ENCODE measurements around the gene DPM2. TPM values are rescaled to one million over a fixed set of nuclear protein-coding genes. Genes with fewer than 3 reads are reported as not detected.

DPM2 gene
- total and polyA plus RNA-seq, 2 donors = 17.9 to 32.8 TPM

- no peak for DNase-seq (ENCODE audit: low read depth in 6 of 9, low spot score in 9 of 9)
- peak overlapping the region in 1 of 2 donors; percentile 11 for H3K27ac ChIP-seq (ENCODE audit: low read depth in 1 of 2, low read length in 1 of 2)
- H3K4me1 ChIP-seq (ENCODE audit: control insufficient read depth in 2 of 2, insufficient read depth in 2 of 2, low read length in 2 of 2) = peaks cover 12 to 68% of the 10 kb centered on the region in 2 donors
- no peak overlapping the region for H3K4me3 ChIP-seq (ENCODE audit: low read length in 2 of 2)
- peaks cover 27 to 60% of the 10 kb centered on the region in 2 donors for H3K36me3 ChIP-seq (ENCODE audit: control insufficient read depth in 2 of 2, insufficient read depth in 2 of 2, low read length in 1 of 2)
- H3K9me3 ChIP-seq (ENCODE audit: control insufficient read depth in 2 of 2, insufficient read depth in 1 of 2, low read length in 1 of 2) = peaks cover 0 to 3% of the 10 kb centered on the region in 2 donors
- 96% methylated on average over 17 of the region's 17 CpGs for WGBS
- no peaks in the 10 kb centered on the region for H3K27me3 ChIP-seq (ENCODE audit: control insufficient read depth in 2 of 2, insufficient read depth in 1 of 2, low read length in 1 of 2)
Measured at GRCh38 chr9:127953768-127954505, 16.3 kb upstream of the DPM2 start.

- Histone ChIP-seq H3K4me3 (ENCODE audit: low read length in 2 of 2) (no peak overlapping the region), H3K4me1 (ENCODE audit: control insufficient read depth in 2 of 2, insufficient read depth in 2 of 2, low read length in 2 of 2) (peaks cover 12 to 69% of the 10 kb centered on the region in 2 donors), H3K27ac (ENCODE audit: low read depth in 1 of 2, low read length in 1 of 2) (no peak overlapping the region), H3K9me3 (ENCODE audit: control insufficient read depth in 2 of 2, insufficient read depth in 1 of 2, low read length in 1 of 2) (peaks cover 0 to 3% of the 10 kb centered on the region in 2 donors), H3K36me3 (ENCODE audit: control insufficient read depth in 2 of 2, insufficient read depth in 2 of 2, low read length in 1 of 2) (peaks cover 34 to 68% of the 10 kb centered on the region in 2 donors), H3K27me3 (ENCODE audit: control insufficient read depth in 2 of 2, insufficient read depth in 1 of 2, low read length in 1 of 2) (no peaks in the 10 kb centered on the region)
- 93% methylated on average over 1 of the region's 1 CpG for WGBS
- DNase-seq (ENCODE audit: low read depth in 6 of 9, low spot score in 9 of 9) = no peak
Measured at GRCh38 chr9:127953154-127953553, 15.5 kb upstream of the DPM2 start.

- H3K4me1 ChIP-seq (ENCODE audit: control insufficient read depth in 2 of 2, insufficient read depth in 2 of 2, low read length in 2 of 2) = peaks cover 9 to 73% of the 10 kb centered on the region in 2 donors
- H3K27ac ChIP-seq (ENCODE audit: low read depth in 1 of 2, low read length in 1 of 2) = no peak overlapping the region
- H3K27me3 ChIP-seq (ENCODE audit: control insufficient read depth in 2 of 2, insufficient read depth in 1 of 2, low read length in 1 of 2) = no peaks in the 10 kb centered on the region
- peaks cover 57 to 86% of the 10 kb centered on the region in 2 donors for H3K36me3 ChIP-seq (ENCODE audit: control insufficient read depth in 2 of 2, insufficient read depth in 2 of 2, low read length in 1 of 2)
- H3K4me3 ChIP-seq (ENCODE audit: low read length in 2 of 2) = no peak overlapping the region
- DNase-seq (ENCODE audit: low read depth in 6 of 9, low spot score in 9 of 9) = no peak
- WGBS = 96% methylated on average over 21 of the region's 21 CpGs
- peaks cover 0 to 7% of the 10 kb centered on the region in 2 donors for H3K9me3 ChIP-seq (ENCODE audit: control insufficient read depth in 2 of 2, insufficient read depth in 1 of 2, low read length in 1 of 2)
Measured at GRCh38 chr9:127950513-127951289, 13.0 kb upstream of the DPM2 start.

- Histone ChIP-seq H3K9me3 (ENCODE audit: control insufficient read depth in 2 of 2, insufficient read depth in 1 of 2, low read length in 1 of 2) (peaks cover 0 to 7% of the 10 kb centered on the region in 2 donors), H3K36me3 (ENCODE audit: control insufficient read depth in 2 of 2, insufficient read depth in 2 of 2, low read length in 1 of 2) (peaks cover 64 to 91% of the 10 kb centered on the region in 2 donors), H3K4me1 (ENCODE audit: control insufficient read depth in 2 of 2, insufficient read depth in 2 of 2, low read length in 2 of 2) (peaks cover 3 to 66% of the 10 kb centered on the region in 2 donors), H3K27ac (ENCODE audit: low read depth in 1 of 2, low read length in 1 of 2) (no peak overlapping the region), H3K27me3 (ENCODE audit: control insufficient read depth in 2 of 2, insufficient read depth in 1 of 2, low read length in 1 of 2) (no peaks in the 10 kb centered on the region), H3K4me3 (ENCODE audit: low read length in 2 of 2) (no peak overlapping the region)
- WGBS = 84% methylated on average over 17 of the region's 17 CpGs
- DNase-seq (ENCODE audit: low read depth in 6 of 9, low spot score in 9 of 9) = no peak
Measured at GRCh38 chr9:127949827-127950512, 12.3 kb upstream of the DPM2 start.

- Histone ChIP-seq H3K36me3 (ENCODE audit: control insufficient read depth in 2 of 2, insufficient read depth in 2 of 2, low read length in 1 of 2) (peaks cover 72 to 94% of the 10 kb centered on the region in 2 donors), H3K9me3 (ENCODE audit: control insufficient read depth in 2 of 2, insufficient read depth in 1 of 2, low read length in 1 of 2) (peaks cover 0 to 7% of the 10 kb centered on the region in 2 donors), H3K27me3 (ENCODE audit: control insufficient read depth in 2 of 2, insufficient read depth in 1 of 2, low read length in 1 of 2) (no peaks in the 10 kb centered on the region), H3K4me1 (ENCODE audit: control insufficient read depth in 2 of 2, insufficient read depth in 2 of 2, low read length in 2 of 2) (peaks cover 0 to 68% of the 10 kb centered on the region in 2 donors), H3K4me3 (ENCODE audit: low read length in 2 of 2) (no peak overlapping the region), H3K27ac (ENCODE audit: low read depth in 1 of 2, low read length in 1 of 2) (no peak overlapping the region)
- DNase-seq (ENCODE audit: low read depth in 6 of 9, low spot score in 9 of 9) = no peak
- 96% methylated on average over 17 of the region's 17 CpGs for WGBS
Measured at GRCh38 chr9:127947841-127948710, 10.4 kb upstream of the DPM2 start.

- no peak overlapping the region for H3K4me3 ChIP-seq (ENCODE audit: low read length in 2 of 2)
- 94% methylated on average over 3 of the region's 3 CpGs for WGBS
- H3K9me3 ChIP-seq (ENCODE audit: control insufficient read depth in 2 of 2, insufficient read depth in 1 of 2, low read length in 1 of 2) = peaks cover 0 to 10% of the 10 kb centered on the region in 2 donors
- H3K4me1 ChIP-seq (ENCODE audit: control insufficient read depth in 2 of 2, insufficient read depth in 2 of 2, low read length in 2 of 2) = peaks cover 0 to 66% of the 10 kb centered on the region in 2 donors
- peak overlapping the region in 1 of 2 donors; percentile 26 for H3K27ac ChIP-seq (ENCODE audit: low read depth in 1 of 2, low read length in 1 of 2)
- no peaks in the 10 kb centered on the region for H3K27me3 ChIP-seq (ENCODE audit: control insufficient read depth in 2 of 2, insufficient read depth in 1 of 2, low read length in 1 of 2)
- H3K36me3 ChIP-seq (ENCODE audit: control insufficient read depth in 2 of 2, insufficient read depth in 2 of 2, low read length in 1 of 2) = peaks cover 82 to 94% of the 10 kb centered on the region in 2 donors
- DNase-seq (ENCODE audit: low read depth in 6 of 9, low spot score in 9 of 9) = no peak
Measured at GRCh38 chr9:127946728-127947127, 9.1 kb upstream of the DPM2 start.

GRCh38 chr9:127945942-127946341 lies 8.3 kb upstream of the DPM2 start:
- DNase-seq (ENCODE audit: low read depth in 6 of 9, low spot score in 9 of 9) = no peak
- no peaks in the 10 kb centered on the region for H3K27me3 ChIP-seq (ENCODE audit: control insufficient read depth in 2 of 2, insufficient read depth in 1 of 2, low read length in 1 of 2)
- H3K4me1 ChIP-seq (ENCODE audit: control insufficient read depth in 2 of 2, insufficient read depth in 2 of 2, low read length in 2 of 2) = peaks cover 0 to 61% of the 10 kb centered on the region in 2 donors
- H3K4me3 ChIP-seq (ENCODE audit: low read length in 2 of 2) = no peak overlapping the region
- WGBS = 97% methylated on average over 9 of the region's 9 CpGs
- peaks cover 0 to 10% of the 10 kb centered on the region in 2 donors for H3K9me3 ChIP-seq (ENCODE audit: control insufficient read depth in 2 of 2, insufficient read depth in 1 of 2, low read length in 1 of 2)
- peaks cover 90 to 96% of the 10 kb centered on the region in 2 donors for H3K36me3 ChIP-seq (ENCODE audit: control insufficient read depth in 2 of 2, insufficient read depth in 2 of 2, low read length in 1 of 2)
- no peak overlapping the region for H3K27ac ChIP-seq (ENCODE audit: low read depth in 1 of 2, low read length in 1 of 2)

GRCh38 chr9:127945338-127945737 lies 7.7 kb upstream of the DPM2 start:
- Histone ChIP-seq H3K4me3 (ENCODE audit: low read length in 2 of 2) (no peak overlapping the region), H3K27me3 (ENCODE audit: control insufficient read depth in 2 of 2, insufficient read depth in 1 of 2, low read length in 1 of 2) (no peaks in the 10 kb centered on the region), H3K36me3 (ENCODE audit: control insufficient read depth in 2 of 2, insufficient read depth in 2 of 2, low read length in 1 of 2) (peaks cover 88 to 96% of the 10 kb centered on the region in 2 donors), H3K4me1 (ENCODE audit: control insufficient read depth in 2 of 2, insufficient read depth in 2 of 2, low read length in 2 of 2) (peaks cover 0 to 56% of the 10 kb centered on the region in 2 donors), H3K9me3 (ENCODE audit: control insufficient read depth in 2 of 2, insufficient read depth in 1 of 2, low read length in 1 of 2) (peaks cover 0 to 10% of the 10 kb centered on the region in 2 donors), H3K27ac (ENCODE audit: low read depth in 1 of 2, low read length in 1 of 2) (no peak overlapping the region)
- WGBS = 98% methylated on average over 24 of the region's 24 CpGs
- DNase-seq (ENCODE audit: low read depth in 6 of 9, low spot score in 9 of 9) = no peak
